ENCODE data around the gene TMEM212. TPM values are rescaled to one million over a fixed set of nuclear protein-coding genes. Genes with fewer than 3 reads are reported as not detected.
A peak's percentile ranks its signal among the peaks of the same experiment; 100 is the strongest.

TMEM212 gene
- total and polyA plus RNA-seq, 9 of the 15 experiments (the other 6 are each of a cell fraction or from before 2014, with no cell fraction given), result not detected

DNA sequence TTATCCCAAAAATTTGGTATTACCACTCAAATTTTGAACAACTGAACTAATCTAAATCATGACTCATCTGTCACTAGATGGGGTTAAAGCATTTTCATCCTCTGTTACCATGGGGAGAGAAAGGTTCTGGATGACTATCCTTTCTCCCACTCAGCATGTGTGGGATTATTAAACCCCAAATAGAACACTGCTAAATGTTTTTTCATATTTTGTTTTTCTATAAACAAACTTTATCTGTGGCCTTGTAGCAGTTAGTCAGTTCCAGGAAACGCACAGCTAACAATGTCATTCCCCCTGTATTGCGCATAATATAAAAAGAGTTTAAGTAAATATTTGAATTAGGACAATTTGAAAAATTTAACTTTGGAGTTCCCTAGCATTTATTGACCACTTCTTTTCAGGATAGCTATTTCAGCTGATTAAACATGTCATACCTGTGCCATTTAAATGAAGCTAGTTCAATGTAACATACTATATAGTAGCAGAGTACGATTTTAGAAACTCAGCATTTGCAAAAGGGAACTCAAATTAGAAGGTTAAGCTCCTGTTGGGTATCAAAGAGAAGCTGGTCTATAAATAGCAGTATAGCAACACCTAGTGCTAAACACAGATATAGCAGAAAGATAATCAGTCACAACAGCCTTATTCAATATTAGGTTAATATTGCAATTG lies 9.2 kb upstream of the TMEM212 start (continued):
- TF ChIP-seq, protein P1, sequence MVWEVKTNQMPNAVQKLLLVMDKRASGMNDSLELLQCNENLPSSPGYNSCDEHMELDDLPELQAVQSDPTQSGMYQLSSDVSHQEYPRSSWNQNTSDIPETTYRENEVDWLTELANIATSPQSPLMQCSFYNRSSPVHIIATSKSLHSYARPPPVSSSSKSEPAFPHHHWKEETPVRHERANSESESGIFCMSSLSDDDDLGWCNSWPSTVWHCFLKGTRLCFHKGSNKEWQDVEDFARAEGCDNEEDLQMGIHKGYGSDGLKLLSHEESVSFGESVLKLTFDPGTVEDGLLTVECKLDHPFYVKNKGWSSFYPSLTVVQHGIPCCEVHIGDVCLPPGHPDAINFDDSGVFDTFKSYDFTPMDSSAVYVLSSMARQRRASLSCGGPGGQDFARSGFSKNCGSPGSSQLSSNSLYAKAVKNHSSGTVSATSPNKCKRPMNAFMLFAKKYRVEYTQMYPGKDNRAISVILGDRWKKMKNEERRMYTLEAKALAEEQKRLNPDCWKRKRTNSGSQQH (CRISPR knock-in tag; IDR thresholded peaks at IDR 0.05), result no peak
- TF ChIP-seq HMGN3 (IDR thresholded peaks at IDR 0.05; ENCODE audit: borderline replicate concordance, extremely low read depth, insufficient read length, low read depth, low read length), result no peak
- no peak for TF ChIP-seq KDM1A (IDR thresholded peaks at IDR 0.05)
- no peak for TF ChIP-seq ESRRB (CRISPR knock-in tag; IDR thresholded peaks at IDR 0.05; ENCODE audit: borderline replicate concordance)
- no peak for TF ChIP-seq CEBPB (tag; IDR thresholded peaks at IDR 0.05)
- TF ChIP-seq KAT2B (IDR thresholded peaks at IDR 0.05; ENCODE audit: low read depth, low read length), result no peak
- TF ChIP-seq, protein P2, sequence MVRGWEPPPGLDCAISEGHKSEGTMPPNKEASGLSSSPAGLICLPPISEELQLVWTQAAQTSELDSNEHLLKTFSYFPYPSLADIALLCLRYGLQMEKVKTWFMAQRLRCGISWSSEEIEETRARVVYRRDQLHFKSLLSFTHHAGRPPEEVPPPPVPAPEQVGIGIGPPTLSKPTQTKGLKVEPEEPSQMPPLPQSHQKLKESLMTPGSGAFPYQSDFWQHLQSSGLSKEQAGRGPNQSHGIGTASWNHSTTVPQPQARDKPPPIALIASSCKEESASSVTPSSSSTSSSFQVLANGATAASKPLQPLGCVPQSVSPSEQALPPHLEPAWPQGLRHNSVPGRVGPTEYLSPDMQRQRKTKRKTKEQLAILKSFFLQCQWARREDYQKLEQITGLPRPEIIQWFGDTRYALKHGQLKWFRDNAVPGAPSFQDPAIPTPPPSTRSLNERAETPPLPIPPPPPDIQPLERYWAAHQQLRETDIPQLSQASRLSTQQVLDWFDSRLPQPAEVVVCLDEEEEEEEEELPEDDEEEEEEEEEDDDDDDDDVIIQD (CRISPR knock-in tag; IDR thresholded peaks at IDR 0.05), result no peak
- no peak for TF ChIP-seq NFIC (IDR thresholded peaks at IDR 0.05)
- no peak for TF ChIP-seq SMARCE1 (IDR thresholded peaks at IDR 0.05)
- TF ChIP-seq ZNF217 (CRISPR knock-in tag; IDR thresholded peaks at IDR 0.05), result no peak
- TF ChIP-seq HMG20A (CRISPR knock-in tag; conservative IDR thresholded peaks at IDR 0.05), result no peak
- no peak for TF ChIP-seq RBM14 (IDR thresholded peaks at IDR 0.05; ENCODE audit: borderline replicate concordance, insufficient read depth, low read depth, low read length)
- no peak for TF ChIP-seq TAF1 (IDR thresholded peaks at IDR 0.05; ENCODE audit: control insufficient read depth, extremely low read depth, insufficient read depth, low read length, severe bottlenecking)
- no peak for TF ChIP-seq ELF2 (CRISPR knock-in tag; IDR thresholded peaks at IDR 0.05)
- no peak for TF ChIP-seq FUS (optimal IDR thresholded peaks at IDR 0.05; ENCODE audit: low read depth, low read length)
- TF ChIP-seq ZNF124 (CRISPR knock-in tag; IDR thresholded peaks at IDR 0.05), result no peak
- no peak for TF ChIP-seq ETS2 (tag; IDR thresholded peaks at IDR 0.05; ENCODE audit: borderline replicate concordance, poor library complexity, severe bottlenecking)
- TF ChIP-seq ZNF239 (CRISPR knock-in tag; IDR thresholded peaks at IDR 0.05), result no peak
- TF ChIP-seq KLF16 (IDR thresholded peaks at IDR 0.05), result no peak
- TF ChIP-seq ATF1 (CRISPR knock-in tag; IDR thresholded peaks at IDR 0.05), result no peak
- TF ChIP-seq ATF1 (tag; IDR thresholded peaks at IDR 0.05), result no peak
- peak; percentile 35 for TF ChIP-seq RFX1 (IDR thresholded peaks at IDR 0.05)
- no peak for TF ChIP-seq DIDO1 (tag; IDR thresholded peaks at IDR 0.05; ENCODE audit: low read depth)
- no peak for TF ChIP-seq ZNF121 (CRISPR knock-in tag; conservative IDR thresholded peaks at IDR 0.05)
- TF ChIP-seq PML (IDR thresholded peaks at IDR 0.05; ENCODE audit: low read length), result no peak
- TF ChIP-seq SMC3 (conservative IDR thresholded peaks at IDR 0.05; ENCODE audit: insufficient read depth, low read depth, low read length), result peak; percentile 45; the same call in 1 of the 2 replicates
- TF ChIP-seq CHCHD3 (CRISPR knock-in tag; IDR thresholded peaks at IDR 0.05), result no peak
